ENCODE data around the gene RND3.

DNA sequence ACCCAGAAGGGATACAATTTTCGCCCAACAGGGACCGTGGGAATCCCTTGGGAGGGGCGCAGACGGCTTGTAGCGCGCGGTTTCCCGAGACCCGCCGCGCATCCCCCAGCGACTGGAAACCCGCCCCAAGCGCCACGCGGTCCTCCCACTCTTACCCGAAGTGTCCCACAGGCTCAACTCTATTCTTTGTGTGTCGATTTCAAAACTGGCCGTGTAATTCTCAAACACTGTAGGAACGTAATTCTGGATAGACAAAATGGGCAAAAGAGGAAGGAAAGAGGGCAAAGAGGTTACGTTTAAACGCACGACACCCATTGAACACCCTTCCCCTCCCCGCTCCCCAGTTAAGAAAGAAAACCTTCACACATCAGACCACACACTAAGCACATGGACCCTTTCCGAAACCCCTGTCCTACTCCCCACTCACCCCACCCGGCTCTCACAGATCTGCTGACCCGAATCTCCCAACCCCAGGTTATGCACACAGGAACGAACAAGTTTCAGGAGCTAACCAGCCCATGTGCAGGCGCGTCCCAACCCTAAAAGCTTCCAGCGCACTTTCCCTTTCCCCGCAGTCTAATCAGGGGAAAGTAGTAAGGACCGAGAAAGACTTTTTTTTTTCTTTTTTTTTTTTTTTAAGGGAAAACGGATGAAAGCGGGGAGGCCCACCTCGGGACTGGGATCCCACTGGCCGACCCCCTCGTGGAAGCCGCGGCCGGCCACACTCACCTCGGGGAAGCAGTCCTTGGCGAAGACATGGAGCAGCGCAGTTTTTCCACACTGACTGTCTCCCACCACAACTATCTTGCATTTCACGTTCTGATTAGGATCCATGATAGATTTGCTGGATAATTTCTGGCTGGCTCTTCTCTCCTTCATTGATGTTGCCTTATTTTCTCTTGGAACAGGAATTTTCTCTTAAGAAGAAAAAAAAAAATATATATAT lies 655 bp downstream of the RND3 start:
- TF ChIP-seq, protein P1, sequence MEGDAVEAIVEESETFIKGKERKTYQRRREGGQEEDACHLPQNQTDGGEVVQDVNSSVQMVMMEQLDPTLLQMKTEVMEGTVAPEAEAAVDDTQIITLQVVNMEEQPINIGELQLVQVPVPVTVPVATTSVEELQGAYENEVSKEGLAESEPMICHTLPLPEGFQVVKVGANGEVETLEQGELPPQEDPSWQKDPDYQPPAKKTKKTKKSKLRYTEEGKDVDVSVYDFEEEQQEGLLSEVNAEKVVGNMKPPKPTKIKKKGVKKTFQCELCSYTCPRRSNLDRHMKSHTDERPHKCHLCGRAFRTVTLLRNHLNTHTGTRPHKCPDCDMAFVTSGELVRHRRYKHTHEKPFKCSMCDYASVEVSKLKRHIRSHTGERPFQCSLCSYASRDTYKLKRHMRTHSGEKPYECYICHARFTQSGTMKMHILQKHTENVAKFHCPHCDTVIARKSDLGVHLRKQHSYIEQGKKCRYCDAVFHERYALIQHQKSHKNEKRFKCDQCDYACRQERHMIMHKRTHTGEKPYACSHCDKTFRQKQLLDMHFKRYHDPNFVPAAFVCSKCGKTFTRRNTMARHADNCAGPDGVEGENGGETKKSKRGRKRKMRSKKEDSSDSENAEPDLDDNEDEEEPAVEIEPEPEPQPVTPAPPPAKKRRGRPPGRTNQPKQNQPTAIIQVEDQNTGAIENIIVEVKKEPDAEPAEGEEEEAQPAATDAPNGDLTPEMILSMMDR (IDR thresholded peaks at IDR 0.05): no peak
- TF ChIP-seq POLR2A (IDR thresholded peaks at IDR 0.05): no peak

Measured in esophagus squamous epithelium (tissue), 4 donors.